HepG2 (cell line): ENCODE results near the gene ZNF839. TPM values are rescaled to one million over a fixed set of nuclear protein-coding genes. Genes with fewer than 3 reads are reported as not detected.

Experiments used
- ETV6 ChIP-seq: sonication (generic); formaldehyde crosslinking; conservative IDR thresholded peaks from 2 replicates; pipeline ENCODE4 v1.4.0; 2020; ENCODE audit warnings: missing genetic modification reagents
- HOXA3 ChIP-seq: sonication (generic); formaldehyde crosslinking; IDR thresholded peaks from 2 replicates; pipeline ENCODE4 v1.5.0; 2020; ENCODE audit warnings: missing genetic modification reagents
- NR1H2 ChIP-seq: sonication (generic); formaldehyde crosslinking; IDR thresholded peaks from 2 replicates; pipeline ENCODE4 v1.8.1; 2022; ENCODE audit warnings: low read depth, missing genetic modification reagents, borderline replicate concordance
- PAWR ChIP-seq: sonication (generic); formaldehyde crosslinking; IDR thresholded peaks from 2 replicates; pipeline ENCODE4 v1.4.0; 2020; ENCODE audit warnings: missing genetic modification reagents, mild to moderate bottlenecking, borderline replicate concordance
- PHB2 ChIP-seq: fragments of 450-650 bp; IDR thresholded peaks from 2 replicates; pipeline ENCODE4 v1.6.1; 2018; ENCODE audit not compliant: partially characterized antibody
- PLRG1 ChIP-seq: fragments of 450-650 bp; conservative IDR thresholded peaks from 2 replicates; pipeline ENCODE4 v1.6.1; 2016
- SIN3A ChIP-seq: IDR thresholded peaks from 2 replicates; pipeline ENCODE4 v1.6.1; 2011; ENCODE audit warnings: low read depth, mild to moderate bottlenecking, control low read depth, low read length, borderline replicate concordance
- SNRNP70 ChIP-seq: fragments of 200-400 bp; formaldehyde crosslinking; IDR thresholded peaks from 2 replicates; pipeline ENCODE4 v1.6.1; 2017; ENCODE audit warnings: mild to moderate bottlenecking, low read depth, low read length, moderate library complexity
- TBP ChIP-seq: sonication (generic); formaldehyde crosslinking; IDR thresholded peaks from 2 replicates; pipeline ENCODE4 v1.5.0; 2020; ENCODE audit warnings: missing genetic modification reagents
- TGIF2 ChIP-seq: IDR thresholded peaks from 2 replicates; pipeline ENCODE4 v1.6.1; 2016; ENCODE audit warnings: control low read depth, missing compliant biosample characterization
- ZNF652 ChIP-seq: IDR thresholded peaks from 2 replicates; pipeline ENCODE4 v1.6.1; 2016; ENCODE audit warnings: low read depth, borderline replicate concordance
- ZNF670 ChIP-seq: sonication (generic); formaldehyde crosslinking; IDR thresholded peaks from 2 replicates; pipeline ENCODE4 v1.8.0; 2022; ENCODE audit warnings: mild to moderate bottlenecking, missing genetic modification reagents, borderline replicate concordance
- ZNF7 ChIP-seq: IDR thresholded peaks from 2 replicates; pipeline ENCODE4 v1.6.1; 2016; ENCODE audit warnings: missing biosample characterization, missing genetic modification reagents
- ZNF781 ChIP-seq: sonication (generic); formaldehyde crosslinking; IDR thresholded peaks from 2 replicates; pipeline ENCODE4 v1.5.1; 2020; ENCODE audit warnings: borderline replicate concordance, mild to moderate bottlenecking, missing genetic modification reagents; ENCODE audit errors: not compliant biosample characterization
- ZNF790 ChIP-seq: sonication (generic); formaldehyde crosslinking; IDR thresholded peaks from 2 replicates; pipeline ENCODE4 v1.8.0; 2022; ENCODE audit warnings: missing genetic modification reagents, mild to moderate bottlenecking, borderline replicate concordance
- ZSCAN21 ChIP-seq: sonication (generic); formaldehyde crosslinking; IDR thresholded peaks from 2 replicates; pipeline ENCODE4 v1.8.0; 2022; ENCODE audit warnings: mild to moderate bottlenecking, missing genetic modification reagents, moderate library complexity, borderline replicate concordance
- polyA plus RNA-seq, 8 experiments: library from polyadenylated mRNA; depleted of rRNA in 3 of 8; stranded (reverse) in 7 of 8; unstranded in 1 of 8; fragments of >200 nt; fragmentation: Illumina TruSeq in 4 of 8; extraction: Trizol in 4 of 8; gene quantifications; 2 replicates each; pipeline versions ENCODE4 v1.2.1 to v1.2.3, GENCODE V29; 2011 to 2016; ENCODE audit warnings: low read depth in 4 of 8, missing spikeins in 1 of 8, mixed read lengths in 1 of 8; ENCODE audit not compliant: insufficient read depth in 1 of 8
- total RNA-seq, 5 experiments: library from RNA; depleted of rRNA; stranded (reverse); fragments of >200 nt; fragmentation: Illumina TruSeq; extraction: Trizol; gene quantifications; 2 replicates each; pipeline ENCODE4 v1.2.3, GENCODE V29; 2016; ENCODE audit warnings: low read depth in 1 of 5
- TF ChIP-seq, protein P1 (sequence below): sonication (generic); formaldehyde crosslinking; IDR thresholded peaks from 2 replicates; pipeline ENCODE4 v1.4.0; 2020; ENCODE audit warnings: missing genetic modification reagents, borderline replicate concordance
- TF ChIP-seq, protein P2 (sequence below): sonication (generic); formaldehyde crosslinking; IDR thresholded peaks from 2 replicates; pipeline ENCODE4 v1.8.1; 2022; ENCODE audit warnings: low read depth, mild to moderate bottlenecking, missing genetic modification reagents
- TF ChIP-seq, protein P3 (sequence below): sonication (generic); formaldehyde crosslinking; IDR thresholded peaks from 2 replicates; pipeline ENCODE4 v1.4.0; 2020; ENCODE audit warnings: missing genetic modification reagents
- TF ChIP-seq, protein P4 (sequence below): sonication (generic); formaldehyde crosslinking; IDR thresholded peaks from 2 replicates; pipeline ENCODE4 v1.5.1; 2020; ENCODE audit warnings: missing genetic modification reagents, mild to moderate bottlenecking, borderline replicate concordance
- TF ChIP-seq, protein P5 (sequence below): sonication (generic); formaldehyde crosslinking; IDR thresholded peaks from 2 replicates; pipeline ENCODE4 v1.8.0; 2022; ENCODE audit warnings: missing genetic modification reagents, mild to moderate bottlenecking, inconsistent platforms, borderline replicate concordance

Gene ZNF839
- total and polyA plus RNA-seq, 2 of the 13 experiments (the other 11 are each of a cell fraction or from before 2014, with no cell fraction given), result 11.1 to 12.8 TPM

DNA sequence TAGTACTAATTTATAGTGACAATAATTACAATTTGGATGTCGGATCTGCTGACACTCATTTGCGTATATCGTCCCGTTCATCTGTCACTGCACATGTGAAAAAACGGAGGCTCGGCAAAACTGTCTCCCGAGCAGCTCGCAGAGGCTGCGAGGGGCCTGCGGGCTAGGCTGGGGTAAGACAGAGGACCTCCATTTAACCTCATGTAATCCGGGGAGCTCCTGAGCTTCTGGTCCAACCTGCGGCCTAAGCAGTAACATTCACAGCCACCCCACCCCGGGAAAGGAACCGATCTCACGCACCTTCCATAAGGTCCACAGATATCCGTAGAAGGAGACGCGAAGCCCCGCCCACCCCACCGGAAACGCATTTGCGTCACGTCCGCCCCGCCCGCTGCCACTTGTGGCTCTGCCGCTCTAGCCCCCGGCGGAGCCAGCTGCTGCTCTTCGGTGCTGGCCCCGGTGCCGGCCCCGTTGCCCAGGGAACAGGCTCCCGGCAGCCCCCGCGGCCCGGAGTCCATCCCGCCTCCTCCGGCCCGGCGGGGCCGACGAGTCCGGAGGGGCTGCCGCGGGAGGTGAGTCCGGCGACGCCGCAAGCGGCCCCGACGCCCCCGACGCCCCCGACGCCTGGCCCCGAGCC, 43.1 kb downstream of the ZNF839 start, which contains the start of the genes CINP and TECPR2 (continued):
- TF ChIP-seq, protein P1, sequence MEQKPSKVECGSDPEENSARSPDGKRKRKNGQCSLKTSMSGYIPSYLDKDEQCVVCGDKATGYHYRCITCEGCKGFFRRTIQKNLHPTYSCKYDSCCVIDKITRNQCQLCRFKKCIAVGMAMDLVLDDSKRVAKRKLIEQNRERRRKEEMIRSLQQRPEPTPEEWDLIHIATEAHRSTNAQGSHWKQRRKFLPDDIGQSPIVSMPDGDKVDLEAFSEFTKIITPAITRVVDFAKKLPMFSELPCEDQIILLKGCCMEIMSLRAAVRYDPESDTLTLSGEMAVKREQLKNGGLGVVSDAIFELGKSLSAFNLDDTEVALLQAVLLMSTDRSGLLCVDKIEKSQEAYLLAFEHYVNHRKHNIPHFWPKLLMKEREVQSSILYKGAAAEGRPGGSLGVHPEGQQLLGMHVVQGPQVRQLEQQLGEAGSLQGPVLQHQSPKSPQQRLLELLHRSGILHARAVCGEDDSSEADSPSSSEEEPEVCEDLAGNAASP (CRISPR knock-in tag), result no peak
- 0 out of 2 replicates have a peak, but pooled peaks have one; percentile 42 for TF ChIP-seq ZNF790 (CRISPR knock-in tag)
- no peak for TF ChIP-seq ZNF7
- TF ChIP-seq NR1H2 (CRISPR knock-in tag), result no peak
- no peak for TF ChIP-seq PHB2
- no peak for TF ChIP-seq PLRG1
- peak; percentile 48 for TF ChIP-seq ZNF781
- TF ChIP-seq HOXA3, result peak; percentile 64; the same call in 1 of the 2 replicates
- TF ChIP-seq ETV6 (CRISPR knock-in tag), result no peak
- no peak for TF ChIP-seq SNRNP70
- no peak for TF ChIP-seq ZSCAN21 (CRISPR knock-in tag)
- no peak for TF ChIP-seq ZNF652 (CRISPR knock-in tag)
- TF ChIP-seq TBP (CRISPR knock-in tag), result no peak
- TF ChIP-seq, protein P2, sequence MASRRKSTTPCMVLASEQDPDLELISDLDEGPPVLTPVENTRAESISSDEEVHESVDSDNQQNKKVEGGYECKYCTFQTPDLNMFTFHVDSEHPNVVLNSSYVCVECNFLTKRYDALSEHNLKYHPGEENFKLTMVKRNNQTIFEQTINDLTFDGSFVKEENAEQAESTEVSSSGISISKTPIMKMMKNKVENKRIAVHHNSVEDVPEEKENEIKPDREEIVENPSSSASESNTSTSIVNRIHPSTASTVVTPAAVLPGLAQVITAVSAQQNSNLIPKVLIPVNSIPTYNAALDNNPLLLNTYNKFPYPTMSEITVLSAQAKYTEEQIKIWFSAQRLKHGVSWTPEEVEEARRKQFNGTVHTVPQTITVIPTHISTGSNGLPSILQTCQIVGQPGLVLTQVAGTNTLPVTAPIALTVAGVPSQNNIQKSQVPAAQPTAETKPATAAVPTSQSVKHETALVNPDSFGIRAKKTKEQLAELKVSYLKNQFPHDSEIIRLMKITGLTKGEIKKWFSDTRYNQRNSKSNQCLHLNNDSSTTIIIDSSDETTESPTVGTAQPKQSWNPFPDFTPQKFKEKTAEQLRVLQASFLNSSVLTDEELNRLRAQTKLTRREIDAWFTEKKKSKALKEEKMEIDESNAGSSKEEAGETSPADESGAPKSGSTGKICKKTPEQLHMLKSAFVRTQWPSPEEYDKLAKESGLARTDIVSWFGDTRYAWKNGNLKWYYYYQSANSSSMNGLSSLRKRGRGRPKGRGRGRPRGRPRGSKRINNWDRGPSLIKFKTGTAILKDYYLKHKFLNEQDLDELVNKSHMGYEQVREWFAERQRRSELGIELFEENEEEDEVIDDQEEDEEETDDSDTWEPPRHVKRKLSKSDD (CRISPR knock-in tag), result no peak
- peak; percentile 90; the same call in 1 of the 2 replicates for TF ChIP-seq SIN3A
- no peak for TF ChIP-seq TGIF2 (CRISPR knock-in tag)
- TF ChIP-seq, protein P3, sequence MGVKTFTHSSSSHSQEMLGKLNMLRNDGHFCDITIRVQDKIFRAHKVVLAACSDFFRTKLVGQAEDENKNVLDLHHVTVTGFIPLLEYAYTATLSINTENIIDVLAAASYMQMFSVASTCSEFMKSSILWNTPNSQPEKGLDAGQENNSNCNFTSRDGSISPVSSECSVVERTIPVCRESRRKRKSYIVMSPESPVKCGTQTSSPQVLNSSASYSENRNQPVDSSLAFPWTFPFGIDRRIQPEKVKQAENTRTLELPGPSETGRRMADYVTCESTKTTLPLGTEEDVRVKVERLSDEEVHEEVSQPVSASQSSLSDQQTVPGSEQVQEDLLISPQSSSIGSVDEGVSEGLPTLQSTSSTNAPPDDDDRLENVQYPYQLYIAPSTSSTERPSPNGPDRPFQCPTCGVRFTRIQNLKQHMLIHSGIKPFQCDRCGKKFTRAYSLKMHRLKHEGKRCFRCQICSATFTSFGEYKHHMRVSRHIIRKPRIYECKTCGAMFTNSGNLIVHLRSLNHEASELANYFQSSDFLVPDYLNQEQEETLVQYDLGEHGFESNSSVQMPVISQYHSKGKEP (CRISPR knock-in tag), result no peak
- TF ChIP-seq, protein P4, sequence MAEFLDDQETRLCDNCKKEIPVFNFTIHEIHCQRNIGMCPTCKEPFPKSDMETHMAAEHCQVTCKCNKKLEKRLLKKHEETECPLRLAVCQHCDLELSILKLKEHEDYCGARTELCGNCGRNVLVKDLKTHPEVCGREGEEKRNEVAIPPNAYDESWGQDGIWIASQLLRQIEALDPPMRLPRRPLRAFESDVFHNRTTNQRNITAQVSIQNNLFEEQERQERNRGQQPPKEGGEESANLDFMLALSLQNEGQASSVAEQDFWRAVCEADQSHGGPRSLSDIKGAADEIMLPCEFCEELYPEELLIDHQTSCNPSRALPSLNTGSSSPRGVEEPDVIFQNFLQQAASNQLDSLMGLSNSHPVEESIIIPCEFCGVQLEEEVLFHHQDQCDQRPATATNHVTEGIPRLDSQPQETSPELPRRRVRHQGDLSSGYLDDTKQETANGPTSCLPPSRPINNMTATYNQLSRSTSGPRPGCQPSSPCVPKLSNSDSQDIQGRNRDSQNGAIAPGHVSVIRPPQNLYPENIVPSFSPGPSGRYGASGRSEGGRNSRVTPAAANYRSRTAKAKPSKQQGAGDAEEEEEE (CRISPR knock-in tag), result no peak
- TF ChIP-seq ZNF670 (CRISPR knock-in tag), result no peak
- TF ChIP-seq, protein P5, sequence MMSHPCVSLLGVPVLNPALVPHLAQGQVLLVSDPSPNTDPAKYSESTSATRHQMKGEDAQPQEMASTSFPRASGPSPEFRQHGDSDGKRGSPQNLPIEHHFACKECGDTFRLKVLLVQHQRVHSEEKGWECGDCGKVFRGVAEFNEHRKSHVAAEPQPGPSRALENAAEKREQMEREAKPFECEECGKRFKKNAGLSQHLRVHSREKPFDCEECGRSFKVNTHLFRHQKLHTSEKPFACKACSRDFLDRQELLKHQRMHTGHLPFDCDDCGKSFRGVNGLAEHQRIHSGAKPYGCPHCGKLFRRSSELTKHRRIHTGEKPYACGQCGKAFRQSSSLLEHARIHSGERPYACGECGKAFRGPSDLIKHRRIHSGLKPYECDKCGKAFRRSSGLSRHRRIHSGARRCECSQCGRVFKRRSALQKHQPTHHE (CRISPR knock-in tag), result no peak
- no peak for TF ChIP-seq PAWR (CRISPR knock-in tag)
